ENCODE data around the gene NCAM1.
A peak's percentile ranks its signal among the peaks of the same experiment; 100 is the strongest.

The NCAM1 gene

GRCh38 chr11:113161711-113162591 lies 200.7 kb downstream of the NCAM1 start:
- H3K27ac ChIP-seq (ENCODE audit: extremely low read depth, low read depth, low read length): no peak overlapping the region; the same call in 1 of the 2 replicates
- ChIA-PET CTCF (interaction anchor here (0.5 to 0.8 kb wide), 3 partner anchors 116 to 571 kb away, joined by 3 to 5 read pairs (median 4); no protein-coding TSS in a partner anchor), POLR2A (no interaction called here)
- H3K4me1 ChIP-seq (ENCODE audit: control insufficient read depth, insufficient read depth, low read length): peaks cover 11% of the 10 kb centered on the region
- no peaks in the 10 kb centered on the region for H3K36me3 ChIP-seq (ENCODE audit: control insufficient read depth in 2 of 2, insufficient read depth in 1 of 2, low read length in 2 of 2)
- H3K4me3 ChIP-seq (ENCODE audit: low read depth, low read length): no peak overlapping the region
- no peak for TF ChIP-seq ZNF174 (tag by site-specific recombination; IDR thresholded peaks at IDR 0.05)
- 0 out of 2 replicates have a peak, but pooled peaks have one; percentile 32 for TF ChIP-seq ZFHX2 (tag by site-specific recombination; conservative IDR thresholded peaks at IDR 0.05)
- TF ChIP-seq ZNF624 (tag by site-specific recombination; IDR thresholded peaks at IDR 0.05): no peak
- no peak for TF ChIP-seq INSM2 (tag by site-specific recombination; IDR thresholded peaks at IDR 0.05)
- TF ChIP-seq ZNF488 (tag by site-specific recombination; IDR thresholded peaks at IDR 0.05): no peak
- no peak for TF ChIP-seq ZNF76 (tag by site-specific recombination; IDR thresholded peaks at IDR 0.05; ENCODE audit: borderline replicate concordance, low read depth)
- TF ChIP-seq ZSCAN16 (tag by site-specific recombination; IDR thresholded peaks at IDR 0.05): no peak
- no peak for TF ChIP-seq ZNF302 (tag by site-specific recombination; IDR thresholded peaks at IDR 0.05; ENCODE audit: low read depth)
- TF ChIP-seq ZNF202 (tag by site-specific recombination; IDR thresholded peaks at IDR 0.05; ENCODE audit: borderline replicate concordance): no peak
- TF ChIP-seq ZNF521 (tag by site-specific recombination; IDR thresholded peaks at IDR 0.05): no peak
- no peak for TF ChIP-seq RBAK (tag by site-specific recombination; IDR thresholded peaks at IDR 0.05)
- no peak for TF ChIP-seq ZNF704 (tag by site-specific recombination; IDR thresholded peaks at IDR 0.05)
- TF ChIP-seq ZNF548 (tag by site-specific recombination; IDR thresholded peaks at IDR 0.05): no peak
- TF ChIP-seq EGR2 (tag by site-specific recombination; IDR thresholded peaks at IDR 0.05; ENCODE audit: low read depth): 0 out of 2 replicates have a peak, but pooled peaks have one; percentile 10
- 0 out of 2 replicates have a peak, but pooled peaks have one; percentile 4 for TF ChIP-seq ZXDB (tag by site-specific recombination; IDR thresholded peaks at IDR 0.05)
- TF ChIP-seq GLI2 (tag by site-specific recombination; IDR thresholded peaks at IDR 0.05; ENCODE audit: borderline replicate concordance, low read depth): no peak
- no peak for TF ChIP-seq SP3 (tag by site-specific recombination; IDR thresholded peaks at IDR 0.05)
- TF ChIP-seq ZNF114 (tag by site-specific recombination; IDR thresholded peaks at IDR 0.05): no peak
- TF ChIP-seq SP7 (tag by site-specific recombination; IDR thresholded peaks at IDR 0.05): peak; percentile 61
- no peak for TF ChIP-seq ZNF221 (tag by site-specific recombination; IDR thresholded peaks at IDR 0.05; ENCODE audit: borderline replicate concordance)
- TF ChIP-seq ZNF366 (tag by site-specific recombination; conservative IDR thresholded peaks at IDR 0.05): no peak
- peak; percentile 62 for TF ChIP-seq ZNF335 (tag by site-specific recombination; conservative IDR thresholded peaks at IDR 0.05)
- no peak for TF ChIP-seq ZNF341 (tag by site-specific recombination; IDR thresholded peaks at IDR 0.05; ENCODE audit: low read depth)
- TF ChIP-seq WT1 (tag by site-specific recombination; IDR thresholded peaks at IDR 0.05): no peak
- no peak for TF ChIP-seq ZNF692 (tag by site-specific recombination; IDR thresholded peaks at IDR 0.05)
- TF ChIP-seq MEIS1 (CRISPR knock-in tag; IDR thresholded peaks at IDR 0.05; ENCODE audit: borderline replicate concordance): no peak
- TF ChIP-seq ZNF138 (tag by site-specific recombination; IDR thresholded peaks at IDR 0.05; ENCODE audit: borderline replicate concordance): no peak
- TF ChIP-seq ZNF544 (tag by site-specific recombination; IDR thresholded peaks at IDR 0.05): no peak
- no peaks in the 10 kb centered on the region for H3K9me3 ChIP-seq (ENCODE audit: control insufficient read depth, insufficient read depth, low read depth, low read length)

Measured in HEK293 (cell line).